Subcutaneous abdominal adipose tissue (tissue), 5 donors: Measurements from ENCODE around the gene NPB.

Experiments
- H3K27ac ChIP-seq: one replicate; pipeline ENCODE4 v1.7.0; 2013; ENCODE audit warnings: low read depth, mild to moderate bottlenecking, inconsistent platforms, low read length, moderate library complexity
- H3K27me3 ChIP-seq, 5 donors: one replicate each; pipeline ENCODE4 v1.7.0; 2013; ENCODE audit warnings: low read length in 5 of 5, inconsistent platforms in 1 of 5; ENCODE audit not compliant: control insufficient read depth in 5 of 5, insufficient read depth in 4 of 5
- H3K36me3 ChIP-seq, 5 donors: one replicate each; pipeline ENCODE4 v1.7.0; 2013; ENCODE audit warnings: low read length in 5 of 5; ENCODE audit not compliant: control insufficient read depth in 5 of 5, insufficient read depth in 5 of 5
- H3K4me1 ChIP-seq, 5 donors: one replicate each; pipeline ENCODE4 v1.7.0; 2013; ENCODE audit warnings: low read length in 5 of 5, mild to moderate bottlenecking in 3 of 5, moderate library complexity in 1 of 5; ENCODE audit not compliant: control insufficient read depth in 5 of 5, insufficient read depth in 5 of 5
- H3K4me3 ChIP-seq, 5 donors: one replicate each; pipeline ENCODE4 v1.7.0; 2013; ENCODE audit warnings: low read length in 5 of 5, low read depth in 1 of 5
- H3K9ac ChIP-seq, 5 donors: one replicate each; pipeline ENCODE4 v1.7.0; 2013; ENCODE audit warnings: low read length in 5 of 5, mild to moderate bottlenecking in 4 of 5, moderate library complexity in 3 of 5
- H3K9me3 ChIP-seq, 5 donors: one replicate each; pipeline ENCODE4 v1.7.0; 2013; ENCODE audit warnings: low read length in 5 of 5; ENCODE audit not compliant: control insufficient read depth in 5 of 5
- donor health status: healthy.
- donor health status: healthy.
- donor health status: healthy.
- donor health status: healthy.
- donor health status: healthy.

Gene NPB

GRCh38 chr17:81902023-81902652, at the start of gene NPB:
TSS of gene NPB (plus strand) at chr17:81902238. CDS start at chr17:81902278, 40 bp downstream.
- Histone ChIP-seq H3K4me3 (peak within 1 kb of the TSS in 2 of 5 donors; percentile 47 to 52), H3K36me3 (peaks cover 0 to 69% (median 52%) of the 10 kb centered on the region in 5 donors), H3K27me3 (peaks cover 0 to 3% (median 0%) of the 10 kb centered on the region in 5 donors), H3K9me3 (no peaks in the 10 kb centered on the region), H3K4me1 (peaks cover 0 to 19% (median 11%) of the 10 kb centered on the region in 5 donors), H3K9ac (peak within 1 kb of the TSS in 1 of 5 donors; percentile 25), H3K27ac (no peak within 1 kb of the TSS)

GRCh38 chr17:81854974-81855774, 46.9 kb upstream of the NPB start:
- H3K9me3 ChIP-seq = no peaks in the 10 kb centered on the region
- no peak overlapping the region for H3K9ac ChIP-seq
- H3K4me1 ChIP-seq = peaks cover 12 to 32% (median 27%) of the 10 kb centered on the region in 5 donors
- no peaks in the 10 kb centered on the region for H3K27me3 ChIP-seq
- H3K27ac ChIP-seq = no peak overlapping the region
- H3K4me3 ChIP-seq = no peak overlapping the region
- H3K36me3 ChIP-seq = peaks cover 0 to 71% (median 61%) of the 10 kb centered on the region in 5 donors

GRCh38 chr17:81858170-81858966, 43.7 kb upstream of the NPB start:
- H3K4me3 ChIP-seq = peak overlapping the region in 4 of 5 donors; percentile 85 to 95 (median 90)
- H3K9ac ChIP-seq = peak overlapping the region; percentile 1 to 94 (median 93)
- no peaks in the 10 kb centered on the region for H3K9me3 ChIP-seq
- H3K27me3 ChIP-seq = no peaks in the 10 kb centered on the region
- peaks cover 0 to 50% (median 38%) of the 10 kb centered on the region in 5 donors for H3K36me3 ChIP-seq
- peaks cover 15 to 48% (median 40%) of the 10 kb centered on the region in 5 donors for H3K4me1 ChIP-seq
- no peak overlapping the region for H3K27ac ChIP-seq

- Histone ChIP-seq H3K4me1 (peaks cover 15 to 48% (median 40%) of the 10 kb centered on the region in 5 donors), H3K36me3 (peaks cover 0 to 46% (median 29%) of the 10 kb centered on the region in 5 donors), H3K27me3 (no peaks in the 10 kb centered on the region), H3K9me3 (no peaks in the 10 kb centered on the region), H3K9ac (peak overlapping the region; percentile 71 to 94 (median 93)), H3K27ac (peak overlapping the region; percentile 74), H3K4me3 (peak overlapping the region; percentile 77 to 95 (median 89))
Observed at GRCh38 chr17:81858967-81859905, 42.8 kb upstream of the NPB start.

GRCh38 chr17:81859906-81860755, 41.9 kb upstream of the NPB start, which contains the start of gene P4HB:
TSS of gene P4HB (minus strand) at chr17:81860535. CDS start at chr17:81860471, 64 bp downstream.
- H3K4me1 ChIP-seq = peaks cover 15 to 48% (median 38%) of the 10 kb centered on the region in 5 donors

GRCh38 chr17:81860756-81861568, 41.1 kb upstream of the NPB start:
- H3K36me3 ChIP-seq = peaks cover 0 to 35% (median 18%) of the 10 kb centered on the region in 5 donors
- peak overlapping the region; percentile 72 to 77 (median 76) for H3K4me3 ChIP-seq
- H3K27ac ChIP-seq = peak overlapping the region; percentile 96
- no peaks in the 10 kb centered on the region for H3K27me3 ChIP-seq
- peaks cover 15 to 45% (median 38%) of the 10 kb centered on the region in 5 donors for H3K4me1 ChIP-seq
- H3K9me3 ChIP-seq = no peaks in the 10 kb centered on the region
- H3K9ac ChIP-seq = peak overlapping the region; percentile 60 to 82 (median 77)

More at GRCh38 chr17:81859906-81860755, 41.9 kb upstream of the NPB start, which contains the start of gene P4HB:
- Histone ChIP-seq H3K4me3 (peak within 1 kb of the TSS; percentile 77 to 95 (median 89)), H3K9ac (peak within 1 kb of the TSS; percentile 77 to 94 (median 93)), H3K9me3 (no peaks in the 10 kb centered on the region), H3K36me3 (peaks cover 0 to 37% (median 21%) of the 10 kb centered on the region in 5 donors), H3K27ac (peak within 1 kb of the TSS; percentile 96), H3K27me3 (no peaks in the 10 kb centered on the region)

- Histone ChIP-seq H3K4me3 (no peak overlapping the region), H3K9ac (no peak overlapping the region), H3K9me3 (no peaks in the 10 kb centered on the region), H3K27me3 (no peaks in the 10 kb centered on the region), H3K27ac (peak overlapping the region; percentile 13), H3K36me3 (peaks cover 0 to 30% (median 15%) of the 10 kb centered on the region in 5 donors), H3K4me1 (peaks cover 15 to 52% (median 43%) of the 10 kb centered on the region in 5 donors)
Observed at GRCh38 chr17:81863123-81863675, 38.8 kb upstream of the NPB start.
